HG03442 (cell line): Measurements from ENCODE around the gene GGCT.
"Not testable (repeated sequence)": the region's sequence is repeated elsewhere in the genome, so short reads cannot be mapped to it uniquely, and the experiment has no call there.

Experiments
- ATAC-seq: cut with Tn5 transposase; IDR thresholded peaks from one replicate; pipeline ENCODE4 v1.9.1; 2021; ENCODE audit warnings: mild to moderate bottlenecking, moderate library complexity; ENCODE audit not compliant: unreplicated experiment

Gene GGCT

DNA sequence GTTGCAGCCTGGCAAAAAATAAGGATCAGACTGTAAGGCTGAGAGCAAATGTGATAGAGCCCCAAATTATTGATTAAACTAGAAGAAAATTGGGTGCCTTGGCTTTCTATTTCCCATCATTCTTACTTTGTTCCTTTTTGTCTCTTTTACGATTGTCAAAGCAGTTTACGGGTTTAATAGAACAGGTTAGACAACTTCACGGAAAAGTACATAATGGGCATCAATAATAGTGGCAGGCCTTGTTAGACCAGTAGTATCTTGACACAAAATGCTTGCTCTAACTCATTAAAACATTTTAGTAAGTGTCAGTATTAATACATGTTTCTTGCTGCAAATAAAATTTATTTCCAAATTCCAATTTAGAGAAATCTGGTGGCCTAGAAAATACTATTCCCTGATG lies 14.5 kb upstream of the GGCT start:
- no peak for ATAC-seq

DNA sequence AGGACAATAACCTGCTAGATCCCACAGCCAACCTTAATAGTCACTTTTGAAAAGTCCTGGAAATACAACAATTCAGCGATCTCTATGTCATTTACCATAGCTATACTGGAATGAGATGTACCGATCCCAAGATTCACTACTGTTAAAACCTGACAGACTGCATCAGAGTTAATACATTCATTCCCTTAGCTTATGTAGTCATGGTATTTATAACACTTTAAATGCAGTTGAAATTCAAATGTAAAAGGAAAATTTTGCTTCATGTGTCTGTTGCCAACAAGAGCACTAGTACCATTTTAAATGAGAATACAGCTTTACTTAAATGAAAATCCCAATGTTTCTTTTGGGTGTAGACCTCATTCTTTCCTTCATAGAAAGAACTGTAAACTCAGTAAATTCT lies 11.1 kb upstream of the GGCT start:
- ATAC-seq: no peak

DNA sequence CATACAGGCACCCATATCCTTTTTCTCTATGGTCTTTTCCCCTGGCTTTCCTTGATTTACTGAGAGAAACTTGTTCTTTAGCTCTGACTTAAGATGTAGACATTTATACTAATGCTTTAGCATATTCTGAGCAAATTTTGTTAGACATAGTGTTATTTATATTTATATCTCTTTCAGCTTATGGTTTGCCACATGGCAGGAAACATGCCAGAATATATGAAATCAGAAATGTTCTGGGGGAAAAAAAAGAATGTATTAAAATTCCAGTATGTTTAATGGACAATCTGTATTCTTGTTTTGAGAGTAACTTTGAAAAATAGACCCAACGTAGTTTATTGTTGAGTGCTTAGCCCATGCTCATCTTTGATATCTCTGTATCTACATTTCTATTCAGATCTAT lies 10.1 kb upstream of the GGCT start:
- no peak for ATAC-seq

DNA sequence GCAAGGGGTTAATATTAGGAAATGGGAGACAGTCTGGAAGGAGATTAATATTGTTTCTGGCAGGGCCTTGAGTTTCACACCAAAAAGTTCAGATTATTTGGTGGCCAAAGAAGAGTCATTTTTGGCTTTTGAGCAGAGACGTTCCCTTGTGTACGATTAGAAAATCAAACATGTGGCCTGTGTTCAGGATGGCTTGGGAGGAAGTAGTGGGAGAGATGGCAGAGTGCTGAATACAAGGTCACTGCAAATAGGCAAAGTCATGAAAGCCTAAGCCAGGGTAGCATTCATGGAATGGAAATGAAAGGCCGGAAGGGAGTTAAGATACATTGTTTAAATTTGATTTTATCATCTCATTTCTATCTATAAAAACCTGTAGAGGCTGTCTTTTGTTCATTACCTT lies 9.5 kb upstream of the GGCT start:
- ATAC-seq: no peak

DNA sequence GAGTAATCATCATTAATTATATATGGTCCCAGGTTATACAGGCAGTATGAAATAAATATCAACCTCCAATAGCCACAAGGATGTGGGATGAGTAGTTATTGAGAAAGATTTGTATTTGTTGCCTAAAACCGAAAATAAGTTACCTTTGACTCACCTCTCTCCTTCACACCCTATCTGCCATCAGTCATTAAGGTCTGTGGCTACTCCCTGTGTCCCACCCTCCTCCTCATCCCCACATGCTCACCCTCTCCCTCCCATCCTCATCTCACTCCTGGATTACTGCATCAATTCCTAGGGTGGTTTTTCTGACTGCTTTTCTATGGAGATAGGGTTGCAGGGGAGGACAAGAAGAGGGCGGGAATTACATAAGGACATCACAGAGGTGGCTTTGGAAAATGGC lies 9.1 kb upstream of the GGCT start:
- no peak for ATAC-seq

DNA sequence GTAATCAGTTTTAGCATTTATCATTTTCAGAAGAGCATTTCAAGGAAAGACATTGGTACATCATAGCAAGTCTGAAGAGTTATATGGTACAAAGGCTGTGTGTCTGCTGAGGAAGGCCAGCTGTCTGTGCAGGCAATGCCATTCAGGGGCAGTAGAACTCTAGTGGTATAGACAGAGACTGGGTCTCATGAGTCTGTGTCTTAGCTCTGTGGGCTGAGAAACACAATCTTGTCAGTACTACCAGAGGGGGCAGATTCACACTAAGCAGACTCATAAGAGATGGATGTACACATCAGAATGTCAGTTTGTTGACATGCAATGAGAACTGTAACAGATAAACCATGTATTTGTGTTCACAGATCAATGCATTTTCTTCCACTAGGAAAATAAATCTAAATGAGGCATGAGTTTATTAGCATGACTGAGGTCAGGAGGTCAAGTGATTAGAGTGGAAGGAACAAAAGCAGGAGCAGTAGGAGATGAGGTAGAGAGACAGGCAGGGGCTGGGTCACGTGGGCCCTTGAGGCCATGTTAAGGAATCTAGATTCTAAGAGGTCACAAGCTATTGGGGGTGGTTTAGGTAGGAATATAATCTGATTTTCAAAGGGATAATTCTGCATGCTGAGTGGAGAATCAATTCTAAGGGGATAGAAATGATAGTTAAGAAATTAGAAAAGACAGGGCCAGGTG lies 7.5 kb upstream of the GGCT start:
- ATAC-seq: no peak

DNA sequence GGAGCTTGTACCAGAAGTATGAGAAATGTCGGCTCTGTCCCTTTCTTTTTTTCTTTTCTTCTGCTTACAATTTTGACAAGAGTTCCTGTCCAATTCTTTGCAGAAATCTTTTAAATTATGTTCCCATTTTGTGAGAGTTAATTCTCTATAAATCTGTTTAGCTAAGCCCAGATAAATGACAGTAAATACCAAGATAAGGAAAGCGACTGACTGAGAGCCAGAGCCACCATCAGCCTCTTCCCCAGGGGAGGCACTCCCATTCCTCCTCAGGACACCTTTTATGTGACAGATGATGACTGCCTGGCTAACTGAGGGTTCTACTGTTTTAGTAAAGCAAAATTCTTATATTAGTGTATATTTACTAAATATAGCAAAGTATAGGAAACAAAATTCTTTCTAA lies 6.9 kb upstream of the GGCT start:
- no peak for ATAC-seq

DNA sequence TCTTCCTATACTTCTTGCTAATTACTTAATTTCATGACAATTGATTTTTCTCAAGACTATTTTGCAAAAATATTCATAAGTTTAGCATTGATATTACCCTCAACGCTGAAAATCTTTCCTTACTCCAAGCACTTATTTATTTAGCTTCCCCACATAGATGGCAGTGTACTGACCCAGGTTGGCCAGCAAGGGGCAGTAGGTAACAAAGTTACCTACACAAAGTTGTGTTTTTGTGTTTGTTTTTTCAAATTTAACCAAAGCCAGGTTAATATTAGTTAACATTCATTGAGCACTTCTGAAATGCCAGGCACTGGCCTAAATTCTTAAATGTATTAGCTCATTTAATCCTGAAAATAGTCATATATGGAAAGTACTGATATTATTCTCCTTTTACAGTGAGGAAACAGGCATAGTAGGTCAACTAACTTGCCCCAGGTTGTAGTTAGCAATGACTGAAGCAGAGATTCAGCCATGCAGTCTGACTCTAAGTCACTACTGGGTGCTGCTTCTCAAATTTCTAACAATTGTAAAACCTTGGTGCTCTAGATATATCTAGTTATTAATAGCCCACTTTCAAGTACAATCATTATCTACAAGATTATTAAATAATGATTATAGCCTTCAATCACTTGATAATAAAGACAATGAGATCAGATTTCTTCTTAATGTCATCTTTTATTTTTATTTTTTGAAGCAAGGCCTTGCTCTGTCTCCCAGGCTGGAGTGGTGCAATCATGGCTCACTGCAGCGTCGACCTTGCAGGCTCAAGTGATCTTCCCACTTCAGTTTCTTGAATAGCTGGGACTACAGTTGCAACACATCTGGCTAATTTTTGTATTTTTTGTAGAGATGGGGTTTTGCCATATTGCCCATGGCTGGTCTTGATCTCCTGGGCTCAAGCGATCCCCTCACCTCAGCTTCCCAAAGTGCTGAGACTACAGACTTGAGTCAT lies 5.8 kb upstream of the GGCT start:
- ATAC-seq: no peak

DNA sequence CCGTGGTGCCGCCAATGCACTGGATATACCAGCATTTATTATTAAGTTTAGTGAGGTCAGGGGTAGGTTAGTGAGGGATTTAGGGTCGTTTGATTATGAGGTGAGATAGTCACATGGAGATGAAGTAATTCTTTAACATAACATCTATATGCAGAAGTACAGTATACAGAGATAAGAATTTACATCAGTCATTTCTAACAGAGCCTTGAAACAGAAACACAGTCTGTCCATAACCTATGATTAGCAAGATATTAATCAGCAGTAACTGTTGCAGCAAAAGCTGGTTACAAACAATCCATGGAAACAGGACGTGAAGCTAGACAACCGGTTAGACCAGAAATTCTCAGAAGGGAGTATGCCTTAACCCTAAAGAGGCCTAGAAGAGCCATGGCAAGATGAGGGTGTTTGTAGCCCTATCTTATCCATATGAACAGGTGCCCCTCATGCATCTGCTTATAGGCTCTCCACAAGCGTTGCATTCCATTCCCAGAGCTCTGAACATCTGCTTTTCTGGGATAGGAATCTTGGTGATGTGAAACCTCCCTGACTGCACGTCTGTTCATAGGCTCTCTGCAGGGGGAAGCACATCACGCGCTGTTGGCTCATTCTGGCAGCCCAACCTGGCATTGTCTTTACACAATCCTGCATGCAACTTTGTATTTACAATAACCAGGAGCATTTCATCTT lies 4.7 kb upstream of the GGCT start:
- ATAC-seq: not testable (repeated sequence)

DNA sequence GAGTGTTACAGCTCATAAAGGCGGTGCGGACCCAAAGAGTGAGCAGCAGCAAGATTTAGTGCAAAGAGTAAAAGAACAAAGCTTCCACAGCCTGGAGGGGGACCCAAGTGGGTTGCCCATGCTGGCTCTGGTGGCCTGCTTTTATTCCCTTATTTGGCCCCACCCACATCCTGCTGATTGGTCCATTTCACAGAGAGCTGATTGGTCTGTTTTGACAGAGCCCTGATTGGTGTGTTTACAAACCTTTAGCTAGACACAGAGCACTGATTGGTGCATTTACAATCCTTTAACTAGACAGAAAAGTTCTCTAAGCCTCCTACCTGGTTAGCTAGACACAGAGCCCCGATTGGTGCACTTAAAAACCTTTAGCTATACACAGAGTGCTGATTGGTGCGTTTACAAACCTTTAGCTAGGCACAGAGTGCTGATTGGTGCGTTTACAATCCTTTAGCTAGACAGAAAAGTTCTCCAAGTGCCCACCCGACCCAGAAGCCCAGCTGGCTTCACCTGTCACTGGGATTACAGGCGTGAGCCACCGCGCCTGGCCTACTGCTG lies 2.8 kb upstream of the GGCT start:
- not testable (repeated sequence) for ATAC-seq

DNA sequence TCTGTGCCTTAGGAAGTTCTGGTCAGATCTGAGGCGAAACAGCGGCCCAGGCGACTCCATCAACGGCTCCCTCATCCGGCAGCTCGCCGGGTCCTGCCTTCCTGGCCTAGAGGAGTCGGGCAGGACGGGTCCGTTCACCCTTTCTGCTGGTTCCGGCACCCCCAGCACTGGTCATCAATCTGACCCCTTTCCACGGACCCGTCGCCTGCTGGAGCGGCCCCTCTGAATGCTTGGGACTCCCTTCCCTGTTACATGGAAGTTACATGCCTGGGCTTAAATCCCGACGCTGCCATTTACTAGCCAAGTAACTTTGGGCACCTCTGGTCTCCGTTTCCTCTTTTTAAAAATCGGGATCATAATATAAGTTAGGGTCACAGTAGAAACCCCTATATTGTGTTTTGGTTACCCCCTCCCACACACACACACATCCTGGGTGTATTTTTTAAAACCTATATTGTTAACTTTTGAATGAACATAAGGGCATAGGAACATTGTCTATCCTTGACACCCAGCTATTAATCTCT lies 607 bp upstream of the GGCT start:
- no peak for ATAC-seq

DNA sequence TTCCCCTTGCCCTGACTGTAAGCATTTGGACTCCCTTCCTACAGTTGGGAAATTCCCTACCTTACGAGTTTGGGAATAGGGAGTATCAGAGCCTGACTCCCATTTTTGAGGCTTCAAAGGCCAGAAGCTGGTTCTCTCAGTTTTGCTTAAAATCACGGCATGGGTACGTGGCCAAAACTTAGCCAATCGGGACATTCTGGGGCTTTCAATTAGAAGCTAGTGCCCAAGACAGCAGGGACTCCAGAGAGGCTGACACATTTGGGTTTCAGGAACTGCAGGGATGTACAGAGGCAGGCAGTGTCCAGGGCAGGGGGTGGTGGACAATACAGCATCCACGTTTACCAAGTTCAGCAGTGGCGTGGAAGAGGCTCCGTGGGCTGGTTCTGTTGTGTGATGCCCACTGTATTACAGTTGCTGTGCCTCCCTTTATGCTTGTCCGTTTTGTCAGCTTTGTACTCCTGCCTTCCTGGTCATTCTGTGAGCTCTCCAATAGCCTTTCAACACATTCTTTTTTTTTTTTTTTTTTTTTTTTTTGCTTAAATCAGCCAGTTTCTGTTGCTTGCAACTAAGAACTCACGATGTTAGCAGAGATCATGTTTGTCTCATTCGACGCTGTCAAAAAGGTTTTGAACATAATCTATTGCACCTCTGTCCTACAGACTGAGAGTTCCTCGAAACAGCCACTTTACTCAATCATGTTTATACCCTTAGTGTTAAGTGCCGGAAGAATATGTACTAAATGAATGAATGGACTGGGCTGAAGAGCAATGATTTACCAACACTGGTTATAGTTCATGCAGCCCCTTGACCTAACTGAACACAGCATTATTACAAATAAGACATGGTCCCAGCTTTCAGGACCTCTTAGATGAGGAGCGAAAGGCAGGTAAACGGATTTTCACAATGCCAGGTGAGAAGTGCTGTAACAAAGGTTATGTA lies 1.1 kb downstream of the GGCT start:
- no peak for ATAC-seq

DNA sequence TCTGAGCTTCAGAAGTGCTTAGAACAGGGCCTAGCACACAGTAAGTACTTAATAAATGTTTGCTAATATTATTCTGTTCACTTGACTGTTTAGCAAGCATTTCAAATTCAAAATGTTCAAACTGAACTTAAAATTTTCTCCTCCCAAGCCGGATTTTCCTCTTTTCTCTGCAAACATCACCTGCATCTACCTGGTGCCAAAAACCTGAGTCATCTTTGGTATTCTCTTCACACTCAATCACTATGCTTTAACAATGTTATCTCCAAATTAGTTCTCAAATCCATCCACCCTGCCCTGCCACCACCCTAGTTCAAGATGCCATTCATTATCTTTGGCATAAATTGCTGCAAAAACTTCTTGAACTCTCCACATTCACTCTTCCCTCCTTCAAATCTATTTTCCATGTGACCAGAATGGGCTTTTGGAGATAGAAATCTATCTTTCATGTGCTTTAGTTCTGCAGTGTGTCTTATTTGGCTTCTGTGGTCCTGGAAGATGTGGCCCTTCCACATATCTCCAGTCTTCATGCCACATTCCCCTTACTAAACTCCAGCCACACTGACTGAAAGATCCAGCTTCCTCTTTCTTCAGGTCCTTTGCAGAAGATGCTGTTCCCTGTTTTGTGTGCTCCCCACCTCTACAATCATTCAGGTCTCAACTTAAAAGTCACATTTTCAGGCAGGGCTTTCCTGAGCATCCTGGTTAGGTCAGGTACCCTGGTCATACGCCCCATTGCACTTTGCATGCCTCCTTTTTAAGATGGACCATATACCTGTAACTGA lies 2.0 kb downstream of the GGCT start:
- ATAC-seq: no peak

DNA sequence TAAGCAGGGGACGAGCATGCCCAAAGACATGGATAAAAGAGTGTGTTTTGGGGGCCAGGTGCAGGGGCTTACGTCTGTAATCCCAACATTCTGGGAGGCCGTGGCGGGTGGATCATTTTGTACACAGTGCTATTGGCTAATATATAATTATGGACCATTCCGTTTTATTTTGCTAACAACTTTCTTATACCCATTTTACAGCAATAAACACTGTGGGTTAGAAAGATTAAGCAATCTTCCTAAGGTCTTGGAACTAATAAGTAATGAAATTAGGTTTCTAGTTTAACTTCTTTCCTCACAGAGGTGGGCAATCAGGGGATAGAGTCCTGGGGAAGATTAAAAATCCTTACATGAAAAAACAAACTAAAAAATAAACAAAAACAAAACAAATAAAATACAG lies 3.4 kb downstream of the GGCT start:
- no peak for ATAC-seq

DNA sequence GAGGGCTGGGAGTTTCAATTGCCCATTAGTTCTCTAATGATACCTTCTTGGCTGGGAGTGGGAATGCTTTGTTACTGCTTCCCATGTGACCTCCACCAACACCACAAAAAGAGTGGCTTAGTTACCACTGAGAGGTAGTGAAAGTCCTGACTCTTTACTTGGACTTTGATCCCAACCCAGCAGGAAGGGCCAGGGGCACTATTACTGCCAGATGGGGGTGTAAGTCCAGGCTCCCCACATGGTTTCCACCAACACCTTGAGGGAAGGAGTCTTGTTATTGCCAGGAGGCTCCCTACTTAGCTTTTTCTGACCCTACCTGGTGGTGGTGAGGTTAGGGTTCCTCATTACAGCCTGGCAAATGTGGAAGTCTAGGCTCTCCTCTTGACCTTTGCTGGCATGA lies 11.4 kb downstream of the GGCT start:
- ATAC-seq: no peak

DNA sequence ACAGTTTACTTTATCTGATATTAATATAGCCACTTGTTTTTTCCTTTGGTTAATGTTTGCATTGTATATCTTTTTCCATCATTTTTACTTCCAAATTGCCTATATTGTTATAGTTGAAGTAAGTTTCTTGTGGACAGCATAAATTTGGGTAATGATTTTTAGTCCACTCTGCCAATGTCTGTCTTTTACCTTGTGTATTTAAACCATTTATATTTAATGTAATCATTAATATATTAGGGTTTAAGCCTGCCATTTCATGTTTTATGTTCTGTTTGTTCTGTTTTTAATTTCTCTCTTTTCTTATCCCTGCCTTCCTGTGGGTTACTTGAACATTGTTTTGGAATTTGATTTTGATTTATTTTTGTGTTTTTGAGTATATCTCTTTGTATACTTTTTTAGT lies 13.2 kb downstream of the GGCT start:
- no peak for ATAC-seq

DNA sequence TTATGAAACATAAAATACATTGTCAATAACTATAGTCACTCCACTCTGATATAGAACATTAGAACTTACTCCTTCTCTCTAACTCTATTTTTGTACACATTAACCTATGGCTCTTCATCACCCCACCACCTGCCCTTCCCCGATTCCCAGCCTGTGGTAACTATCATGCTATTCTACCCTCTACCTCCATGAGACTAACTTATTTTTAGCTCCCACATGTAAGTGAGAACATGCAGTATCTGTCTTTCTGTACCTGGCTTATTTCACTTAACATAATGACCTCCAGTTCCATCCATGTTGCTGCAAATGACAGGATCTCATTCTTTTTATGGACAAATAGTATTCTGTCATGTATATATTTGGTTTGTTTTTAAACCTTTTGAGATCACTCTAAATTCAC lies 17.3 kb downstream of the GGCT start:
- ATAC-seq: no peak

DNA sequence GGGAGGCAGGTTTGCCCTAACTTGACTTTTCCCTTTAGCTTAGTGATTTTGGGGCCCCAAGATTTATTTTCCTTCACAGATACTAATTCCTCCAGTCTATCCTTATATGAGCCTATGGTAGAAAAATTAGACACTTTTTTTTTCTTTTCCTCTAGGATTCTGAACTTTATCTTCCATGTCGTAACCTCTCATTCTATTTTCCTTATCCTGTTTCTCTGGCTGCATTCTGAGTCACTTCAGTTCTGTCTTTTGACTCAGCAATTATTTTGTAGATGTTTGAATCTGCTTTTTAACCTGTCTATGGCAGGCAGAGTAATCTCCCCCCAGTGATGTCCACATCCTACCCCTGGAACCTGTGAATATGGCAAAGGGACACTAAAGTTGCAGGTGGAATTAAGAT lies 19.0 kb downstream of the GGCT start:
- no peak for ATAC-seq

DNA sequence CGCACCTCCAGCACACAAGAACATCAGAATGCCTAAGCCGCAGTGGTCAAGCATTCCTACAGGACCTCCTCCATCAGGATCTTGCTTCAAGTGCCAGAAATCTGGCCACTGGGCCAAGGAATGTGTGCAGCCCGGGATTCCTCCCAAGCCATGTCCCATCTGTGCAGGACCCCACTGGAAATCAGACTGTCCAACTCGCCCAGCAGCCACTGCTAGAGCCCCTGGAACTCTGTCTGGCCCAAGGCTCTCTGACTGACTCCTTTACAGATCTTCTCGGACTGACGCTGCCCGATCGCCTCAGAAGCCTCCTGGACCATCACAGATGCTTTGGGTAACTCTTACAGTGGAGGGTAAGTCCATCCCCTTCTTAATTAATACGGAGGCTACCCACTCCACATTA lies 23.2 kb downstream of the GGCT start:
- ATAC-seq: not testable (repeated sequence)
